ENCODE data around the gene NOP16. TPM values are rescaled to one million over a fixed set of nuclear protein-coding genes. Genes with fewer than 3 reads are reported as not detected.

Gene NOP16
- total RNA-seq, 4 donors from 2014 or later: 21.6 to 43.5 (median 33.9) TPM

- in situ Hi-C loops (cut with MboI; ENCODE audit: low sequenced_read_pairs in 4 of 4): no loop called here
- DNase-seq (no peak), ATAC-seq (no peak)
- no peaks in the 10 kb centered on the region for H3K27me3 ChIP-seq
- peak overlapping the region; percentile 61 to 77 (median 71) for H3K4me3 ChIP-seq
- H3K4me1 ChIP-seq: peaks cover 25 to 41% of the 10 kb centered on the region in 2 donors
- peaks cover 0 to 9% of the 10 kb centered on the region in 2 donors for H3K36me3 ChIP-seq
- H3K27ac ChIP-seq: peak overlapping the region; percentile 95 to 97 (median 96)
- intact Hi-C loops (cut with DNase I; ENCODE audit: low total_unique reads): loop anchor here (1.0 kb wide), 1 partner anchor 83 kb away; the partner anchor contains the start of gene FAF2
- TF ChIP-seq POLR2A (IDR thresholded peaks at IDR 0.05): no peak
- TF ChIP-seq CTCF (IDR thresholded peaks at IDR 0.05 in 4 of 5, conservative IDR thresholded peaks at IDR 0.05 in 1 of 5): no peak
- H3K9me3 ChIP-seq: no peaks in the 10 kb centered on the region
These were observed 23.5 kb downstream of the NOP16 start for GRCh38 chr5:176364765-176365350.

- peak in 1 of 2 donors; percentile 5 for ATAC-seq
- peaks cover 14 to 28% of the 10 kb centered on the region in 2 donors for H3K4me1 ChIP-seq
- no peak for DNase-seq
- no peaks in the 10 kb centered on the region for H3K9me3 ChIP-seq
- H3K27ac ChIP-seq: peak overlapping the region; percentile 92 to 97 (median 94)
- peaks cover 0 to 15% of the 10 kb centered on the region in 2 donors for H3K36me3 ChIP-seq
- intact Hi-C loops (cut with DNase I; ENCODE audit: low total_unique reads): no loop called here
- TF ChIP-seq CTCF (IDR thresholded peaks at IDR 0.05 in 4 of 5, conservative IDR thresholded peaks at IDR 0.05 in 1 of 5): no peak
- TF ChIP-seq POLR2A (IDR thresholded peaks at IDR 0.05): no peak
- H3K4me3 ChIP-seq: peak overlapping the region; percentile 83 to 99 (median 96)
- H3K27me3 ChIP-seq: no peaks in the 10 kb centered on the region
- in situ Hi-C loops (cut with MboI; ENCODE audit: low sequenced_read_pairs in 4 of 4): no loop called here
These were observed 26.2 kb downstream of the NOP16 start for GRCh38 chr5:176362233-176362490.

GRCh38 chr5:176361437-176362232 is 26.8 kb downstream of the NOP16 start, which contains the start of gene KIAA1191:
TSS of gene KIAA1191 (minus strand) at chr5:176361764. CDS start at chr5:176359508, 2,256 bp downstream.
- Histone ChIP-seq H3K4me3 (peak within 1 kb of the TSS; percentile 83 to 99 (median 96)), H3K9me3 (no peaks in the 10 kb centered on the region), H3K27ac (peak within 1 kb of the TSS; percentile 92 to 97 (median 94)), H3K4me1 (peaks cover 14 to 28% of the 10 kb centered on the region in 2 donors), H3K36me3 (peaks cover 0 to 19% of the 10 kb centered on the region in 2 donors), H3K27me3 (no peaks in the 10 kb centered on the region)
- in situ Hi-C loops (cut with MboI; ENCODE audit: low sequenced_read_pairs in 4 of 4): no loop called here
- TF ChIP-seq CTCF (IDR thresholded peaks at IDR 0.05 in 4 of 5, conservative IDR thresholded peaks at IDR 0.05 in 1 of 5) (peak in 2 of 5 experiments; percentile 34 to 51), POLR2A (IDR thresholded peaks at IDR 0.05) (peak; percentile 97 to 98)
- DNase-seq (peak; percentile 94 to 96), ATAC-seq (peak; percentile 85 to 87)
- intact Hi-C loops (cut with DNase I; ENCODE audit: low total_unique reads): loop anchor here (1.0 to 2.0 kb wide), 4 partner anchors 27 to 175 kb away; partner anchors contain the start of genes CLTB, FAF2, HIGD2A and NOP16

- in situ Hi-C loops (cut with MboI; ENCODE audit: low sequenced_read_pairs in 4 of 4): no loop called here
- intact Hi-C loops (cut with DNase I; ENCODE audit: low total_unique reads): loop anchor here (1.0 to 2.0 kb wide), 4 partner anchors 27 to 176 kb away; partner anchors contain the start of genes CLTB, FAF2, HIGD2A and NOP16
- peak; percentile 18 to 20 for ATAC-seq
- Histone ChIP-seq H3K4me1 (peaks cover 11 to 24% of the 10 kb centered on the region in 2 donors), H3K4me3 (peak overlapping the region; percentile 83 to 99 (median 96)), H3K27ac (peak overlapping the region; percentile 92 to 97 (median 94)), H3K36me3 (peaks cover 0 to 22% of the 10 kb centered on the region in 2 donors), H3K27me3 (no peaks in the 10 kb centered on the region), H3K9me3 (no peaks in the 10 kb centered on the region)
- TF ChIP-seq POLR2A (IDR thresholded peaks at IDR 0.05): no peak
- no peak for TF ChIP-seq CTCF (IDR thresholded peaks at IDR 0.05 in 4 of 5, conservative IDR thresholded peaks at IDR 0.05 in 1 of 5)
- DNase-seq: no peak
These were observed 27.4 kb downstream of the NOP16 start for GRCh38 chr5:176360894-176361436.

Measured in gastrocnemius medialis (tissue), 4 donors.